Left cardiac atrium (tissue), 4 donors: ENCODE data around the gene PHACTR4. TPM values are rescaled to one million over a fixed set of nuclear protein-coding genes. Genes with fewer than 3 reads are reported as not detected.
"Not testable (repeated sequence)": the region's sequence is repeated elsewhere in the genome, so short reads cannot be mapped to it uniquely, and the experiment has no call there.

Experiments used
- ATAC-seq, 2 donors: fragments of 200-7000 bp; cut with Tn5 transposase; one replicate each; pipeline ENCODE4 v1.9.1; 2020; ENCODE audit warnings: mild to moderate bottlenecking in 2 of 2, moderate library complexity in 2 of 2
- DNase-seq: peaks from one replicate; pipeline ENCODE4 v3.0.0-alpha.2; 2020
- intact Hi-C, 2 donors: fragments of 100-400 bp; cut with DNase I; formaldehyde crosslinking; loops; one replicate each; pipeline versions ENCODE4 v1.14.1 to v1.15.1; 2022 to 2023
- total RNA-seq, 2 donors: library from RNA; stranded (reverse); fragmentation: NEBNext Ultra II Directional; extraction: Animal tissue kit (Norgen Biotek cat#: 25700); gene quantifications; one replicate each; pipeline ENCODE4 v1.2.1, GENCODE V29; 2021
- donor health status: DM: no; HTN: yes; CAD: no.
- donor health status: DM: no; HTN: yes; CAD: no; lungs with severe emphysema.
- donor health status: DM: yes; HTN: yes; CAD: no.
- donor health status: Dilated cardiomyopathy.

The PHACTR4 gene
- total RNA-seq, 2 donors from 2014 or later = 20.8 to 26.2 TPM

DNA sequence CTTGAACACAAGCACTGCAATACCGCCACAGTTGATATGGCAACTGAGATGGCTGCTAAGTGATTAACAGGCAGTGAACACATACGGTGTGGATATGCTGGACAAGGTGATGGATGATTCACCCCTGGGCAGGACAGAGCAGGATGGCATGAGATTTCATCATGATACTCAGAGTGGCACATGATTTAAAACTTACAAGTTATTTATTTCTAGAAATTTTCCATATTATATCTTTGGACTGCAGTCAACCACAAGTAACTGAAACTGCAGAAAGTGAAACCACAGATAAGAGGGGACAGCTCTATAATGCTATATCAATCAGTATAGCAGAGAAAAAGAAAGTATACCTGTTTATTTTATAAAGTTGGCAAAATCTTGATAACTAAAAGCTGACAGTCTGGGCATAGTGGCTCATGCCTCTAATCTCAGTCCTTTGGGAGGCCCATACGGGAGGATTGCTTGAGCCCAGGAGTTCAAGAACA lies 47.9 kb downstream of the PHACTR4 start:
- ATAC-seq (peak in 1 of 2 donors; percentile 96), DNase-seq (no peak)
- intact Hi-C loops = loop anchor here in 1 of 2 donors (10.0 kb wide), 1 partner anchor 47 kb away; no protein-coding TSS in a partner anchor

DNA sequence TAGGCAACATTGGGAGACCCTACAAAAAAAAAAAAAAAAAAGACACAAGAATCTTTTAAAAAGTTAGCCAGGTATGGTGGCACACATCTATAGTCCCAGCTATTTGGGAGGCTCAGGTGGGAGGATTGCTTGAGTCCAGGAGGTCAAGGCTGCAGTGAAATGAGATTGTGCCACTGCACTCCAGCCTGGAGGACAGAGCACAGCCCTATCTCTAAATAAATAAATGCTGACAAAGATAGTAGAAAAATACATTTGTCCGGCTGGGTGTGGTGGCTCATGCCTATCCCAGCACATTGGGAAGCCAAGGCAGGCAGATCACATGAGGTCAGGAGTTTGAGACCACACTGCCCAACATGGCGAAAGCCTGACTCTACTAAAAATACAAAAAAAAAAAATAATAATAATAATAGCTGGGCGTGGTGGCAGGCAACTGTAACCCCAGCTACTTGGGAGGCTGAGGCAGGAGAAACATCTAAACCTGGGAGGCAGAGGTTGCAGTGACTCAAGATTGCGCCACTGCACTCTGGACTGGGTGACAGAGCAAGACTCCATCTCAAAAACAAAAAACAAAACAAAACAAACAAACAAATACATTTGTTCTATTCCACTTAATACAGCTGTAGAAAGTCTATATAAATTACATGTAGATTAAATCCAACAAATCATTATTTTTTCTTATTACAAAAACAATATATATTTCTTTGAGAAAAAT lies 48.5 kb downstream of the PHACTR4 start:
- DNase-seq = no peak
- ATAC-seq = no peak
- intact Hi-C loops = loop anchor here in 1 of 2 donors (10.0 kb wide), 1 partner anchor 47 kb away; no protein-coding TSS in a partner anchor

DNA sequence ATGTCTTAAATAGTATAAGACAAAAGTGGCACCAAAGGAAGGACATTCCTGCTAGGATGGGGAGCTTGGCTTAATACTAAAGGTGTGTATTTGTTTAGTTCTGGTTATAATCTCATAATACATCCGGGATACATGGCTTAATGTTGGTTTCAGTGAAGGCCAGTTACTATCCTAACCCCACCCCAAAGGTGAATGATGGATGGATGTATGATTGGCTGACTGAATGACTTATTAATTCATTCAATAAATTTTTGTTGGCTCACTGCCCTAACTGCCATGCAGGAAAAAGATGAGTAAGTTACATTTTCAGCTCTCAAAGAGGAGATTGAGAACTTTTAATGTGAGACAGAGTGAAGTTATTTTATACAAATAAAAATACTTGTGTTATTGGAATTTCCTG lies 52.2 kb downstream of the PHACTR4 start:
- DNase-seq (no peak), ATAC-seq (no peak)
- intact Hi-C loops = no loop called here

DNA sequence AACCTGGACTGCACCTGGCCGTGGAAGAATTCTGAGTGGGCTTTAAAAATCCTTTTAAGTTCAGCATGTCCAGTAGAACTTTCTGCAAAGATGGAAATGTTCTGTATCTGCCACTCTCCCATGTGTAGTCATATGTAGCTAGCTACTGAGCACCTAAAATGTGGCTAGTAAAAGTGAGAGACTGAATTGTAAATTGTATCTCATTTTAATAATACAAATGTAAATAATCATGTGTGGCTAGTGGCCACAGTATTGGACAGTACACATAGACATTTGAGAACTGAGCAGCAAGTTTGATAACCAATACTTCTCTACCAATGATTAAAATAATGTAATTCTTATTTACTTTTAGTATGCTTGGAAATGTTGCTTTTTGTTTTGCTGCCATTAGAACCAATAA lies 57.3 kb downstream of the PHACTR4 start:
- no peak for DNase-seq
- intact Hi-C loops = no loop called here
- ATAC-seq = no peak

DNA sequence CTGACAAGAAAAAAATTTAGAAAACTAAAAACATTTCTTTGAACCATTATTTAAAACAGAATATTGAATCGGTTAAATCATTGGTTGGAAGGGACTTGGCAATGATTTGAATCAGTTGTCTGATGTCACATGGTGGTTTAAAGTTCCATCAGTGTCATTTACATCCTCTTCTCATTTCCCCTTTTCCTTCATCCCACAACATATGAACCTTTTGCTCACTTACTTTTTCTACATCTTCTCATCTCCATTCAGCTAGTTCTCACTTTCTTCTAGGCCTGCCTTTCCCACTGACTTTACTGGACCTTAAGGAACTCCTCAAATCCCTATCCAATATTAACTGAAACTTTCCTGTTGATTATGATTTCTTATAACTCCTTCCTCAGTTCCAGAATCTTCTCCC lies 58.5 kb downstream of the PHACTR4 start:
- intact Hi-C loops = no loop called here
- DNase-seq (no peak), ATAC-seq (no peak)

DNA sequence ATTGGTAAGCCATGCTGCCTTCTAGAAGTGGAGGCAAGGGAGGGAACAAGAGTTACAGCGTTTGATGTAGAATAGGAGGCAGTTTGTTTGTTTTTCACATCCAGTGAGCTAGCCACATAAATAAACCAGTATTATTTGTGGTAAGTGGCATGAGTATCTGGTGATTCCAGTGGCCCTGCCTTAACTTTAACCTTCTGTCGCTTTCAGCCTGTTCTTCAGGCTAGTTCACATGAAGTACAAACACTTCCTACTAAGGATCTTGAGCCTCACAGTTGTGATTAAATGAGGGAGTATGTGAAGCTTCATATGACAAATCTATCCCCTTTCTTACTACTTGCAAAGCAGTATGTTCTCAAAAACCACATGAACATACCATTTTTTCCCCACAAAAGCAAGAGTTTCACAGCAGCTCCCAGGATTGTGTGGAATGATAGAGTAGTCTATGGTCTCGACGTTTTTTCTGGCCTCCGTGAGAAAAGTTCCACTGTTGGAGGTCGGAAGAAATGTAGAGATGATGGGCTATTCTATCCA lies 59.5 kb downstream of the PHACTR4 start:
- DNase-seq (no peak), ATAC-seq (no peak)
- intact Hi-C loops = no loop called here

DNA sequence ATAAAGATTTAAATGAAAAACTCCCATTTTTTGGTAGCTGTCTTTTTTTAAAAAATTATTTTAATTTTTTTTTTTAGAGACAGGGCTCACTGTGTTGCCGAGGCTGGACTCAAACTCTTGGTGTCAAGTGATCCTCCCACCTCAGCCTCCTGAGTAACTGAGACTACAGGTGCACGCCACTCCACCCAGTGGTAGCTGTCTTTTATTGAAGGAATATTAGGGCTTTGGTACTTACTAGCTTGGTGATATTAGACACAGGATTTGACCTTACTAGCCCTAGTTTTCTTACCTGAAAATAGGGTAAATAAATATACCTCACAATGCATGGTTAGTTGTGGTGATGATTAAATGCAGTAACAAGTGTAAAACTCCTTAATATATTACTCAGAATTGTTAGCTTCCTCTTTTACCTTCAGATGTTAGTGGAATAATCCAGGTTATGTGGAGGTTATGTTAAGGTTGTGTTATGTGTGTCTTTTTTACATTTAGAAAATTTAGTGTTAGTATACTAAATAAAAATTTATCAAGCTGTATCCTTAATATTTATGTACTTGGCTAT lies 66.8 kb downstream of the PHACTR4 start:
- no peak for ATAC-seq
- intact Hi-C loops = no loop called here
- DNase-seq = no peak

DNA sequence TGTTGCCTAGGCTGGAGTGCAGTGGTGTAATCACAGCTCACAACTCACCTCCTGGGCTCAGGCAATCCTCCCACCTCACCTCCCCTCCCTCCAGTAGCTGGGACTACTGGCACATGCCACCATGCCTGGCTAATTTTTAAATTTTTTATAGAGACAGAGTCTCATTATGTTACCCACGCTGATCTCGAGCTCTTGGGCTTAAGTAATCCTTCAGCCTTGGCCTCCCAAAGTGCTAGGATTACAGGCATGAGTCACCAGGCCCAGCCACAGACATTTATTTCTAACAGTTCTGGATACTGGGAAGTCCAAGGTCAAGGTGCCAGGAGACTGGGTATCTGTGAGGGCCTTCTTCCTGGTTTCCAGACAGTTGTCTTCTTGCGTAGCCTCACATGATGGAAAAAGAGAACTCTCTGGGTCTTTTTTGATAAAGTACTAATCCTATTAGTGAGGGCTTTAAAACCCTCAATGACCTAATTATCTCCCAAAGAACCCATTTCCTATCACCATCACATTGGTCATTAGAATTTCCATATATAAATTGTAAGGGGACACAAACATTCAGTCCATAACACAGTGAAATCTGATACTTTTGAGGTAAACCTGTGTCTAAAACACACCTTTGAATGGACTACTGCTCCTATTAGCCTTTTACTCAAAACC lies 67.9 kb downstream of the PHACTR4 start:
- no peak for DNase-seq
- intact Hi-C loops = no loop called here
- peak; percentile 32 to 78 for ATAC-seq

DNA sequence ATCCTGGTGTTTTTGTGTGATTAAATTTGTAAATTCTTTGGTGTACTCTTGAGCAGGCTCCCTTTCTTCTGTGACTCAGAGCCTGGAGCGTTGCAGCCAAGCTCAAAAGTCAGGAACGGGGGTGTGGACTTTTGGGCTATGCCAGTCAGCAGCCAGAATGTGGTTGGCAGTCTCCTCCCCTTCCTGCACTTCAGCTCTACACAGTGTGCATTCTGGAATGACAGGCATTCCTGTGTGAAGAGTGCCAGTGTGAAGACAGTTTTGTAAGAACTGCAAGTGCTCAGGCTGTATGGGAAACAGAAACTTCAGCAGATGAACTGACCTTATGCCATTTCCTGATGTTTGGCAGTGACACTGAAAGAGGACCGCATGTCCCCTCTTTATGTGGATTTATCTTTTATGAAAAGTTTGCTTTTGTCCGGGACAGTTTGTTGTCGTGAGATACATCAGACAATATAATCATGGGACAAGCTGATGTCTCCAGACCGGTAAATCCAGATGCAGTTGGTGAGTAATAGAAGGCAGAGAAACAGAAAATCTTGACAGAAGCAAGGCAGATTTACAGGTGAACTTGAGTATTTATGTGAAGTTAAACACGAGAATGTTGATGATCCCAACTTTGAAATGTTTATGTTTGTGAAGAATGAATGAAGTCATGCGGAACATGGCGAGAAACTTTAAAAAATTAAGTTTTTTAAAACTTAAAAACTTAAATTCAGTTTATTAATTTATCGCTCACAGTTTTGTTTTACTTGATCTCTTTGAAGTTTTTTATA lies 68.6 kb downstream of the PHACTR4 start:
- DNase-seq = peak; percentile 86
- peak; percentile 99 to 100 for ATAC-seq
- intact Hi-C loops = no loop called here

DNA sequence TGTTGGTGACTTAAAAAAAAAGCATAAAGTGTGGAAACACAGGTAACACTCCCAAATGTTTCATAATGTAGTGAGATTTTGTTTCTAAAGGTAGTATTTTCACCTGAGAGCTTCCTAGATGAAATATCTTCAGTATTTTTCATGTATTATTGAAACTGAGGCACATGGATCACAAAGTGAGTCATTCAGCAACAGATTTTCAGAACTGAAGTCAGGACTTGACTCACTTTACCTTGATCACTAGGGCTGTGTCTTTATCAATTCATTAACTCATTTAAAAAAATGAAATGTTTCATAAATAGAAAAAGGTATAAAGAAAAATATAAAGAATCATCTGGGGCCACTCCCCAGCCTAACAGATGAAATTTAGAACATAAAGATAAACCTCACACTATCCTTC lies 69.8 kb downstream of the PHACTR4 start:
- intact Hi-C loops = no loop called here
- DNase-seq (no peak), ATAC-seq (no peak)

DNA sequence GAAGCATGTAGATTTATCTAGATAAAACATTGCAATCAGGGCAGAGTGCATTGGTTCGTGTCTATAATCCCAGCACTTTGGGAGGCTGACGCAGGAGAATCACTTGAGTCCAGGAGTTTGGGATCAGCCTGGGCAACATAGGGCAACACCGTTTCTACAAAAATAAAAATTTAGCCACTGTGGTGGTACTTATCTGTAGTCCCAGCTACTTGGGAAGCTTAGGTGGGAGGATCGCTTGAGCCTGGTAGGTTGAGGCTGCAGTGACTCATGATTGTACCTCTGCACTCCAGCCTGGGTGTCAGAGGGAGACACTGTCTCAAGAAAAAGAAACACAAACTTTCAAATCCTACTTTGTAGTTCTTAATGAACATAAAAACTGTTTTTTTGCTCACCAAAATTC lies 72.1 kb downstream of the PHACTR4 start:
- no peak for DNase-seq
- intact Hi-C loops = no loop called here
- no peak for ATAC-seq

DNA sequence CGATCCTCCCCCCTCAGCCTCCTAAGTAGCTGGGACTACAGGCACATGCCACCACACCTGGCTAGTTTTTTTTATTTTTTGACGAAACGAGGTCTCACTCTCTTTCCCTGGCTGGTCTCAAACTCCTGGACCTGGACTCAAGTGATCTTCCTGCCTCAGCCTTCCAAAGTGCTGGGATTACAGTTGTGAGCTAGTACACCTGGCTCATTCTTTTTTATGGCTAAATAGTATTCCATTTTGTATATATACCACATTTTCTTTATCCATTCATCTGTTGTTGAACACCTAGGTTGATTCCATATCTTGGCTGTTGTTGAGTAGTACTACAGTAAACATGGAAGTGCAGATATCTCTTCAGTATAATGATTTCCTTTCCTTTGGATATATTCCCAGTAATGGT lies 74.0 kb downstream of the PHACTR4 start:
- no peak for DNase-seq
- intact Hi-C loops = no loop called here
- no peak for ATAC-seq

DNA sequence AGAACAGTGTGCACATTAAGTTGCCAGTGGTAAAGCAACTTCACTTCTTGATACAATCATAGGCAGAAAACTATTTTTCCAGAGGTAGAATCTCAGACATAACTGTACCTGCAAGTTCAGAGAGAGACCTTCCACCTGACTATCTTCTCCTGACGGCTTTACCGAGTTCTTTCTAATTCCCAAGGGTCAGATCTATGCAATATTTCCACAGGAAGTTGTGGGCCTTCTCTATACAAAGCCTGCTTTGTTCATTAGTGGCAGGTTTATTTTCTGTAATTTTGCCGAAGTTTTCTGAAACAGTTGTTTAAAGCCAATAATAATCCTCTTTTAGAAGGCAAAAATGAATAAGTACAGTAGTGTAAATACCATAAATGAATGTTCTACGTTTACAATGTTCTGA lies 78.1 kb downstream of the PHACTR4 start:
- intact Hi-C loops = no loop called here

DNA sequence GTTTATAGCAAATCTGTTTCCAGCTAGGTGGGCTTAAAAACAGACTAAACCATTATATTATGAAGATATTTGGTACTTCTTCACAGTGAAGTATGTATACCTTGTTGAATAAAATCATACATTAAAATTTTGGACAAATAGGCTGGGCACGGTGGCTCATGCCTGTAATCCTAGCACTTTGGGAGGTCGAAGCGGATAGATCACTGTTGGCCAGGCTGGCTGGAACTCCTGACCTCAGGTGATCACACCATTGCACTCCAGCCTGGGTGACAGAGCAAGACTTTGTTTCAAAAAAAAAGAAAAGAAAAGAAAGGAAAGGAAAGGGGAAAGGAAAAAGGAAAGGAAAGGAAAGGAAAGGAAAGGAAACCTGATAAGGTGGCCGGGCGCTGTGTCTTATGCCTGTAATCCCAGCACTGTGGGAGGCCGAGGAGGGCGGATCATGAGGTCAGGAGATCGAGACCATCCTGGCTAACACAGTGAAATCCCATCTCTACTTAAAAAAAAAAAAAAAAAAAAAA lies 78.6 kb downstream of the PHACTR4 start:
- DNase-seq, intact Hi-C loops, ATAC-seq: not testable (repeated sequence)

More for the DNA sequence above, 78.1 kb downstream of the PHACTR4 start:
- DNase-seq (no peak), ATAC-seq (no peak)

DNA sequence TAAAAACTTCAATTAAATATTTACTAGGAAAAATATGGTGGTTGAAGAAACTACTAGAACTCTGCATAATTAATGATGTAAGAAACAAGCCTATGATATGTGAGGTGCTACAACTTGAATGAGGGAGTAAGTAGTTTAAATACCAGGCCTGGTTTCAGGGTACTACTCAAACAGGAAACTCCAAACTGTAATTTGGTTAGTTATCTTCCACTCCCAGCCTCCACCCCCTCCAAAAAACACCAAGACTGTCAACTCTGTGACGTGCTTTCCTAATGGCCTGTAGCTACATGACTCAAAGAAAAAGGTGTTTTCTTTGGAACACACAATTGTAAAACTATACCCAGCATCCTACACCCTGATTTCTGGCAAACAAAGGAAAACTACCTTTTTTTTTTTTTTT lies 80.4 kb downstream of the PHACTR4 start:
- intact Hi-C loops = no loop called here
- peak in 1 of 2 donors; percentile 31 for ATAC-seq
- DNase-seq = no peak

DNA sequence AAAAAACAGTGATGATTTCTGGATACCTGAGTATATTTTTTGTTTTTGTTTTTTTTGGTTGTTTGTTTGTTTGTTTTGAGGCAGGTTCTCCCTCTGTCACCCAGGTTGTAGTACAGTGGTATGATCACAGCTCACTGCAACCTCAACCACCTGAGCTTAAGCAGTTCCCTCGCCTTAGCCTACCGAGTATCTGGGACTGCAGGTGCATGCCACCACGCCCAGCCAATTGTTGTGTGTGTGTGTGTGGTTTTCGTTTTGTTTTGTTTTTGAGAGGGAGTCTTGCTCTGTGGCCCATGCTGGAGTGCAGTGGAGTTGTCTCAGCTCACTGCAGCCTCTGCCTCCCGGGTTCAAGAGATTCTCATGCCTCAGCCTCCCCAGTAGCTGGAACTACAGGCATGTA lies 81.0 kb downstream of the PHACTR4 start:
- no peak for ATAC-seq
- intact Hi-C loops = no loop called here
- no peak for DNase-seq

DNA sequence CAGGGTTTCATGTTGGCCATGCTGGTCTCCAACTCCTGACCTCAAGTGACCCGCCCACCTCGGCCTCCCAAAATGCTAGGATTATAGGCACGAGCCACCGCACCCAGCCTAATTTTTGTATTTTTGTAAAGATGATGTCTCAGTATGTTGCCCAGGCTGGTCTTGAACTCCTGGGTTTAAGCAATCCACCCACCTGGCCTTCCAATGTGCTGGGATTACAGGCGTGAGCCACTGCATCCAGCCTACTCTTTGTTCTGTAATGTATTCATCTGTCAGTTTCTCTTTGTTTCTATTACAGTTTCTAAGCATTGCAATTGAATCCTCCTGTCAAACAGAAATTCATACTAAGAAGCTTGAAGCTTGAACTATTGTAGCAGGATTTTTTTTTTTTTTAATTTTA lies 81.5 kb downstream of the PHACTR4 start:
- no peak for DNase-seq
- no peak for ATAC-seq
- intact Hi-C loops = no loop called here

DNA sequence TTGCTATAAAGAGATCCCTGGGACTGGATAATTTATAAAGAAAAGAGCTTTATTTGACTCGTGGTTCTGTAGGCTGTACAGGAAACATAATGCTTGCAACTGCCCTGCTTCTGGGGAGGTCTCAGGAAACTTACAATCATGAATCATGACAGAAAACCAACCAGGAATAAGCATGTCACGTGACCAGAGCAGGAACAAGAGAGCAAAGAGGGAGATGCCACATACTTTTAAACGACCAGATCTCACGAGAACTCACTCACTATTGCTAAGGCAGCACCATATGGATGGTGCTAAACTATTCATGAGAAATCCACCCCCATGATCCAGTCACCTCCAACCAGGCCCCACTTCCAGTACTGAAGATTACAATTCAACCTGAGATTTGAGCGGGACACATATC lies 86.5 kb downstream of the PHACTR4 start:
- ATAC-seq (peak in 1 of 2 donors; percentile 39), DNase-seq (no peak)
- intact Hi-C loops = no loop called here

DNA sequence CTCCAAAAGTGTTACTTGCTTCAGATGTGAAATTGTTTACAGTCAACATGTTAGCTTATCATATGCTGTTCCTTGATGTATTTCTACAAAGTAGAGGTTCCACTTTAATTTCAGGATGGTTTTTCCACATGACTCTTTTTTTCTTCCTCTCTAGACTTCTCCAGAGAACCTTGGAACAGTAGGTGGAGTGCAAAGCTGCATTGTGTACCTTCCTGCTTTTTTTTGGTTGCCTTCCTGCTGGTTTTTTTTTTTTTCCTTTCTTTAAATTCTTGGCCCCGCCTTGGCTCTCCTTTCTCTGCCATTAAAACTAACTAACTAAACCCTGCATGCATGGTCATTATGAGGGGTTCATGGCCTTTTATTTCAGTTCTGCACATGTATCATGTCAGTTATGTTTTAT lies 88.1 kb downstream of the PHACTR4 start:
- DNase-seq (no peak), ATAC-seq (no peak)
- intact Hi-C loops = no loop called here
